Testis (tissue), 2 donors: ENCODE data around the gene RAD52.

Source experiments
- CTCF ChIP-seq, 3 experiments: fragments of 450-650 bp in 2 of 3; fragments of 200-600 bp in 1 of 3; sonication (generic) in 1 of 3; IDR thresholded peaks; one replicate each; pipeline ENCODE4 v1.5.1; 2016 to 2019; ENCODE audit warnings: antibody characterized with exemption in 3 of 3, mild to moderate bottlenecking in 2 of 3, moderate library complexity in 1 of 3
- POLR2A ChIP-seq: fragments of 450-650 bp; IDR thresholded peaks from one replicate; pipeline ENCODE4 v1.6.1; 2017; ENCODE audit warnings: antibody characterized with exemption, mild to moderate bottlenecking, moderate library complexity

DNA sequence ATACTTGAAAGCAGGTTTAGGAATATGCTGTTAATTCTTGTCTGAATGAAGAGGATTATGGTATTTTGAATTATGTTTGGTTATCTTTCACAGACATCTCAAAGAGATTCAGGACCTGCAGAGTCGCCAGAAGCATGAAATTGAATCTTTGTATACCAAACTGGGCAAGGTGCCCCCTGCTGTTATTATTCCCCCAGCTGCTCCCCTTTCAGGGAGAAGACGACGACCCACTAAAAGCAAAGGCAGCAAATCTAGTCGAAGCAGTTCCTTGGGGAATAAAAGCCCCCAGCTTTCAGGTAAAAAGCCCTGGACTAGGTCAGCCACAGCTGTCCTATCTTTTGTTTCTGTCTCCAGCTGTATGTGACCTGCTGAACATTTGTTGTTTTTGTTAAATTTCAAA lies 52.1 kb downstream of the RAD52 start:
- TF ChIP-seq POLR2A (no peak), CTCF (IDR thresholded peaks at IDR 0.05) (no peak)
